K562 (cell line): ENCODE measurements around the gene AP3S1. TPM values are rescaled to one million over a fixed set of nuclear protein-coding genes. Genes with fewer than 3 reads are reported as not detected.
A peak's percentile ranks its signal among the peaks of the same experiment; 100 is the strongest.

Source experiments
- ATF1 ChIP-seq, 2 experiments: fragments of 450-650 bp in 1 of 2; IDR thresholded peaks; 2 replicates each; pipeline ENCODE4 v1.6.1; 2016; ENCODE audit warnings: missing compliant biosample characterization in 1 of 2, missing genetic modification characterization in 1 of 2
- BDP1 ChIP-seq: IDR thresholded peaks from 3 replicates; pipeline ENCODE4 v1.6.1; 2011; ENCODE audit not compliant: insufficient read length, insufficient read depth
- FOXA1 ChIP-seq: fragments of 450-650 bp; IDR thresholded peaks from 2 replicates; pipeline ENCODE4 v1.6.1; 2016; ENCODE audit warnings: mild to moderate bottlenecking, borderline replicate concordance
- FOXP4 ChIP-seq: sonication (generic); formaldehyde crosslinking; IDR thresholded peaks from 2 replicates; pipeline ENCODE4 v1.8.0; 2022; ENCODE audit warnings: mild to moderate bottlenecking, missing genetic modification reagents, borderline replicate concordance
- GABPB1 ChIP-seq: sonication (generic); formaldehyde crosslinking; IDR thresholded peaks from 2 replicates; pipeline ENCODE4 v1.8.0; 2022; ENCODE audit warnings: mild to moderate bottlenecking, missing genetic modification reagents
- KAT7 ChIP-seq: sonication (generic); formaldehyde crosslinking; IDR thresholded peaks from 2 replicates; pipeline ENCODE4 v1.8.0; 2022; ENCODE audit warnings: missing genetic modification reagents, mild to moderate bottlenecking, borderline replicate concordance
- NFIC ChIP-seq: fragments of 450-650 bp; IDR thresholded peaks from 2 replicates; pipeline ENCODE4 v1.6.1; 2017; ENCODE audit warnings: mild to moderate bottlenecking, inconsistent platforms
- NFIX ChIP-seq: fragments of 250-450 bp; sonication (Bioruptor Pico); IDR thresholded peaks from 2 replicates; pipeline ENCODE4 v1.4.0; 2020; ENCODE audit warnings: low read depth, mild to moderate bottlenecking, moderate library complexity
- NFRKB ChIP-seq: fragments of 450-650 bp; IDR thresholded peaks from 2 replicates; pipeline ENCODE4 v1.6.1; 2016; ENCODE audit warnings: low read depth
- PTBP1 ChIP-seq: fragments of 200-400 bp; formaldehyde crosslinking; IDR thresholded peaks from 2 replicates; pipeline ENCODE4 v1.6.1; 2017; ENCODE audit warnings: low read depth, low read length
- RB1 ChIP-seq: fragments of 450-650 bp; IDR thresholded peaks from 2 replicates; pipeline ENCODE4 v1.6.1; 2017; ENCODE audit warnings: low read depth, mild to moderate bottlenecking
- RBM34 ChIP-seq: fragments of 200-400 bp; formaldehyde crosslinking; IDR thresholded peaks from 2 replicates; pipeline ENCODE4 v1.6.1; 2018; ENCODE audit warnings: low read length, borderline replicate concordance; ENCODE audit not compliant: insufficient read depth
- SMAD1 ChIP-seq: fragments of 150-350 bp; IDR thresholded peaks from 2 replicates; pipeline ENCODE4 v1.6.1; 2014; ENCODE audit warnings: low read length, low read depth; ENCODE audit not compliant: partially characterized antibody
- SRSF1 ChIP-seq: fragments of 200-400 bp; formaldehyde crosslinking; IDR thresholded peaks from 2 replicates; pipeline ENCODE4 v1.6.1; 2017; ENCODE audit warnings: mild to moderate bottlenecking, low read depth, low read length, moderate library complexity
- TEAD4 ChIP-seq, 2 experiments: sonication (generic) in 1 of 2; formaldehyde crosslinking in 1 of 2; IDR thresholded peaks; 2 replicates each; pipeline versions ENCODE4 v1.6.1 to v1.8.0; 2012 to 2022; ENCODE audit warnings: borderline replicate concordance in 1 of 2, inconsistent platforms in 1 of 2, low read length in 1 of 2, mild to moderate bottlenecking in 1 of 2, missing genetic modification reagents in 1 of 2
- ZKSCAN1 ChIP-seq: fragments of 150-350 bp; IDR thresholded peaks from 2 replicates; pipeline ENCODE4 v1.6.1; 2016; ENCODE audit warnings: low read depth, low read length
- ZNF696 ChIP-seq: fragments of 250-450 bp; sonication (Bioruptor Pico); conservative IDR thresholded peaks from 2 replicates; pipeline ENCODE4 v1.4.0; 2020; ENCODE audit warnings: mild to moderate bottlenecking, moderate library complexity
- polyA plus RNA-seq, 8 experiments: library from polyadenylated mRNA; depleted of rRNA in 4 of 8; stranded (reverse) in 5 of 8; unstranded in 3 of 8; fragments of >200 nt; fragmentation: Nextera tagmentation in 2 of 8; fragmentation: Illumina TruSeq in 1 of 8; extraction: Ambion mirVana in 2 of 8; extraction: Trizol in 1 of 8; gene quantifications; 2 replicates each; pipeline versions ENCODE4 v1.2.1 to v1.2.3, GENCODE V29; 2011 to 2014; ENCODE audit warnings: inconsistent platforms in 1 of 8, missing spikeins in 1 of 8
- total RNA-seq, 7 experiments: library from RNA; depleted of rRNA in 6 of 7; stranded (reverse); fragments of >200 nt in 6 of 7; fragmentation: Illumina TruSeq in 2 of 7; extraction: Trizol in 2 of 7; gene quantifications; 2 replicates each; pipeline versions ENCODE4 v1.2.1 to v1.2.3, GENCODE V29; 2011 to 2021; ENCODE audit warnings: low replicate concordance in 1 of 7
- TF ChIP-seq, protein P1 (sequence below), 2 experiments: IDR thresholded peaks; 2 replicates each; pipeline ENCODE4 v1.6.1; 2011; ENCODE audit warnings: borderline replicate concordance in 1 of 2, control low read depth in 1 of 2, low read depth in 1 of 2, low read length in 1 of 2, mild to moderate bottlenecking in 1 of 2, mixed read lengths in 1 of 2, moderate library complexity in 1 of 2; ENCODE audit not compliant: insufficient read depth in 1 of 2, insufficient read length in 1 of 2, poor library complexity in 1 of 2, severe bottlenecking in 1 of 2; ENCODE audit errors: extremely low read depth in 1 of 2
- TF ChIP-seq, protein P2 (sequence below): fragments of 450-650 bp; IDR thresholded peaks from 2 replicates; pipeline ENCODE4 v1.7.0; 2016; ENCODE audit warnings: borderline replicate concordance
- TF ChIP-seq, protein P3 (sequence below), 2 experiments: fragments of 200-800 bp in 1 of 2; sonication (Bioruptor generic) in 1 of 2; sonication (generic) in 1 of 2; formaldehyde crosslinking in 1 of 2; IDR thresholded peaks in 1 of 2; conservative IDR thresholded peaks in 1 of 2; 2 replicates each; pipeline versions ENCODE4 v1.5.0 to v1.6.1; 2016 to 2020; ENCODE audit warnings: missing compliant biosample characterization in 1 of 2, missing genetic modification characterization in 1 of 2, missing genetic modification reagents in 1 of 2

Gene AP3S1
- total and polyA plus RNA-seq, 9 of the 15 experiments (the other 6 are each of a cell fraction or from before 2014, with no cell fraction given): 46.1 to 106 (median 67.3) TPM

GRCh38 chr5:115841382-115842088 lies at the start of gene AP3S1, which contains the start of gene ATG12 (continued):
- TF ChIP-seq ATF1 (CRISPR knock-in tag; IDR thresholded peaks at IDR 0.05) (no peak), ATF1 (tag; IDR thresholded peaks at IDR 0.05) (peak; percentile 91), NFIC (peak; percentile 35), FOXP4 (0 out of 2 replicates have a peak, but pooled peaks have one; percentile 81), SRSF1 (no peak), PTBP1 (no peak), TEAD4 (IDR thresholded peaks at IDR 0.05; ENCODE audit: low read length) (0 out of 2 replicates have a peak, but pooled peaks have one; percentile 20), TEAD4 (CRISPR knock-in tag; IDR thresholded peaks at IDR 0.05; ENCODE audit: borderline replicate concordance) (no peak), RBM34 (no peak), ZNF696 (no peak), NFRKB (peak; percentile 86), BDP1 (no peak), FOXA1 (no peak), SMAD1 (no peak), ZKSCAN1 (0 out of 2 replicates have a peak, but pooled peaks have one; percentile 24), GABPB1 (CRISPR knock-in tag) (peak; percentile 89), RB1 (0 out of 2 replicates have a peak, but pooled peaks have one; percentile 10), KAT7 (CRISPR knock-in tag) (0 out of 2 replicates have a peak, but pooled peaks have one; percentile 49), NFIX (CRISPR knock-in tag) (no peak)
- TF ChIP-seq, protein P1, sequence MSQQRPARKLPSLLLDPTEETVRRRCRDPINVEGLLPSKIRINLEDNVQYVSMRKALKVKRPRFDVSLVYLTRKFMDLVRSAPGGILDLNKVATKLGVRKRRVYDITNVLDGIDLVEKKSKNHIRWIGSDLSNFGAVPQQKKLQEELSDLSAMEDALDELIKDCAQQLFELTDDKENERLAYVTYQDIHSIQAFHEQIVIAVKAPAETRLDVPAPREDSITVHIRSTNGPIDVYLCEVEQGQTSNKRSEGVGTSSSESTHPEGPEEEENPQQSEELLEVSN (IDR thresholded peaks at IDR 0.05; ENCODE audit: borderline replicate concordance in 1 of 2, extremely low read depth in 1 of 2, insufficient read depth in 1 of 2, insufficient read length in 1 of 2, low read depth in 1 of 2, low read length in 1 of 2, poor library complexity in 1 of 2, severe bottlenecking in 1 of 2): peak; percentile 53 to 73
- TF ChIP-seq, protein P2, sequence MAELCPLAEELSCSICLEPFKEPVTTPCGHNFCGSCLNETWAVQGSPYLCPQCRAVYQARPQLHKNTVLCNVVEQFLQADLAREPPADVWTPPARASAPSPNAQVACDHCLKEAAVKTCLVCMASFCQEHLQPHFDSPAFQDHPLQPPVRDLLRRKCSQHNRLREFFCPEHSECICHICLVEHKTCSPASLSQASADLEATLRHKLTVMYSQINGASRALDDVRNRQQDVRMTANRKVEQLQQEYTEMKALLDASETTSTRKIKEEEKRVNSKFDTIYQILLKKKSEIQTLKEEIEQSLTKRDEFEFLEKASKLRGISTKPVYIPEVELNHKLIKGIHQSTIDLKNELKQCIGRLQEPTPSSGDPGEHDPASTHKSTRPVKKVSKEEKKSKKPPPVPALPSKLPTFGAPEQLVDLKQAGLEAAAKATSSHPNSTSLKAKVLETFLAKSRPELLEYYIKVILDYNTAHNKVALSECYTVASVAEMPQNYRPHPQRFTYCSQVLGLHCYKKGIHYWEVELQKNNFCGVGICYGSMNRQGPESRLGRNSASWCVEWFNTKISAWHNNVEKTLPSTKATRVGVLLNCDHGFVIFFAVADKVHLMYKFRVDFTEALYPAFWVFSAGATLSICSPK: no peak
- TF ChIP-seq, protein P3, sequence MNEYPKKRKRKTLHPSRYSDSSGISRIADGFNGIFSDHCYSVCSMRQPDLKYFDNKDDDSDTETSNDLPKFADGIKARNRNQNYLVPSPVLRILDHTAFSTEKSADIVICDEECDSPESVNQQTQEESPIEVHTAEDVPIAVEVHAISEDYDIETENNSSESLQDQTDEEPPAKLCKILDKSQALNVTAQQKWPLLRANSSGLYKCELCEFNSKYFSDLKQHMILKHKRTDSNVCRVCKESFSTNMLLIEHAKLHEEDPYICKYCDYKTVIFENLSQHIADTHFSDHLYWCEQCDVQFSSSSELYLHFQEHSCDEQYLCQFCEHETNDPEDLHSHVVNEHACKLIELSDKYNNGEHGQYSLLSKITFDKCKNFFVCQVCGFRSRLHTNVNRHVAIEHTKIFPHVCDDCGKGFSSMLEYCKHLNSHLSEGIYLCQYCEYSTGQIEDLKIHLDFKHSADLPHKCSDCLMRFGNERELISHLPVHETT (CRISPR knock-in tag; conservative IDR thresholded peaks at IDR 0.05 in 1 of 2, IDR thresholded peaks at IDR 0.05 in 1 of 2): peak in 1 of 2 experiments; percentile 70; a peak in 1 of 4 replicates
